MM.1S (cell line): Measurements from ENCODE around the gene SNORC.

Experiments
- DNase-seq: peaks from one replicate; pipeline ENCODE4 v3.0.0-alpha.2; 2015
- H2AFZ ChIP-seq: fragments of 300-600 bp; sonication (generic); 2 replicates; pipeline ENCODE4 v1.6.0; 2016; ENCODE audit warnings: antibody characterized with exemption, low read length
- H3F3A ChIP-seq: fragments of 300-600 bp; sonication (generic); 2 replicates; pipeline ENCODE4 v1.6.1; 2016; ENCODE audit warnings: mild to moderate bottlenecking, antibody characterized with exemption, low read length, moderate library complexity, mixed read lengths; ENCODE audit not compliant: insufficient read depth
- H3K27ac ChIP-seq: fragments of 300-600 bp; sonication (generic); 2 replicates; pipeline ENCODE4 v1.5.1; 2016; ENCODE audit warnings: mild to moderate bottlenecking, low read length
- H3K27me3 ChIP-seq: fragments of 300-600 bp; sonication (generic); replicated peaks from 2 replicates; pipeline ENCODE4 v1.6.0; 2016; ENCODE audit warnings: low read length; ENCODE audit not compliant: insufficient read depth
- H3K36me3 ChIP-seq: fragments of 300-600 bp; sonication (generic); replicated peaks from 2 replicates; pipeline ENCODE4 v1.6.1; 2016; ENCODE audit warnings: mild to moderate bottlenecking, low read length, mixed read lengths; ENCODE audit not compliant: insufficient read depth
- H3K4me1 ChIP-seq: fragments of 300-600 bp; sonication (generic); 2 replicates; pipeline ENCODE4 v1.6.1; 2016; ENCODE audit warnings: low read length, mixed read lengths
- H3K4me2 ChIP-seq: fragments of 300-600 bp; sonication (generic); 2 replicates; pipeline ENCODE4 v1.6.0; 2016; ENCODE audit warnings: low read depth, low read length
- H3K4me3 ChIP-seq: fragments of 300-600 bp; sonication (generic); 2 replicates; pipeline ENCODE4 v1.5.1; 2016; ENCODE audit warnings: low read length, mixed read lengths
- H3K79me2 ChIP-seq: fragments of 300-600 bp; sonication (generic); 2 replicates; pipeline ENCODE4 v1.6.1; 2016; ENCODE audit warnings: mixed run types, low read length, mixed read lengths
- H3K9ac ChIP-seq: fragments of 300-600 bp; sonication (generic); 2 replicates; pipeline ENCODE4 v1.6.1; 2016; ENCODE audit warnings: low read length, mixed read lengths
- H3K9me2 ChIP-seq: fragments of 300-600 bp; sonication (generic); replicated peaks from 2 replicates; pipeline ENCODE4 v1.6.1; 2016; ENCODE audit warnings: mild to moderate bottlenecking, low read length, mixed read lengths; ENCODE audit not compliant: insufficient read depth
- H3K9me3 ChIP-seq: fragments of 300-600 bp; sonication (generic); replicated peaks from 2 replicates; pipeline ENCODE4 v1.6.1; 2016; ENCODE audit warnings: mild to moderate bottlenecking, low read length, mixed read lengths; ENCODE audit not compliant: insufficient read depth
- H4K20me1 ChIP-seq: fragments of 300-600 bp; sonication (generic); 2 replicates; pipeline ENCODE4 v1.6.1; 2016; ENCODE audit warnings: mild to moderate bottlenecking, low read length, moderate library complexity, mixed read lengths; ENCODE audit not compliant: insufficient read depth
- EZH2 ChIP-seq: fragments of 300-600 bp; sonication (generic); optimal IDR thresholded peaks from 2 replicates; pipeline ENCODE3; 2017; ENCODE audit warnings: low read depth, mild to moderate bottlenecking, antibody characterized with exemption, low read length, mixed read lengths
- EZH2phosphoT487 ChIP-seq: fragments of 300-600 bp; sonication (generic); IDR thresholded peaks from 2 replicates; pipeline ENCODE4 v1.6.1; 2018; ENCODE audit warnings: antibody characterized with exemption, low read length
- TF ChIP-seq, protein P1 (sequence below): fragments of 300-600 bp; sonication (generic); IDR thresholded peaks from 2 replicates; pipeline ENCODE4 v1.5.1; 2016; ENCODE audit warnings: antibody characterized with exemption, low read length, mixed read lengths

Gene SNORC

GRCh38 chr2:232870018-232870765 is at the start of gene SNORC:
SNORC (plus strand) TSS chr2:232870264; CDS start chr2:232870342, 78 bp downstream.
- Histone ChIP-seq H3K79me2 (no peaks in the 10 kb centered on the region), H3K4me1 (no peaks in the 10 kb centered on the region), H2AFZ (no peak within 1 kb of the TSS), H3K36me3 (no peaks in the 10 kb centered on the region), H4K20me1 (no peaks in the 10 kb centered on the region), H3F3A (no peaks in the 10 kb centered on the region), H3K27me3 (no peaks in the 10 kb centered on the region), H3K4me3 (no peak within 1 kb of the TSS), H3K9ac (no peak within 1 kb of the TSS), H3K27ac (no peak within 1 kb of the TSS), H3K4me2 (no peak within 1 kb of the TSS), H3K9me2 (no peaks in the 10 kb centered on the region), H3K9me3 (no peaks in the 10 kb centered on the region)
- no peak for TF ChIP-seq EZH2
- TF ChIP-seq EZH2phosphoT487: no peak
- TF ChIP-seq, protein P1, sequence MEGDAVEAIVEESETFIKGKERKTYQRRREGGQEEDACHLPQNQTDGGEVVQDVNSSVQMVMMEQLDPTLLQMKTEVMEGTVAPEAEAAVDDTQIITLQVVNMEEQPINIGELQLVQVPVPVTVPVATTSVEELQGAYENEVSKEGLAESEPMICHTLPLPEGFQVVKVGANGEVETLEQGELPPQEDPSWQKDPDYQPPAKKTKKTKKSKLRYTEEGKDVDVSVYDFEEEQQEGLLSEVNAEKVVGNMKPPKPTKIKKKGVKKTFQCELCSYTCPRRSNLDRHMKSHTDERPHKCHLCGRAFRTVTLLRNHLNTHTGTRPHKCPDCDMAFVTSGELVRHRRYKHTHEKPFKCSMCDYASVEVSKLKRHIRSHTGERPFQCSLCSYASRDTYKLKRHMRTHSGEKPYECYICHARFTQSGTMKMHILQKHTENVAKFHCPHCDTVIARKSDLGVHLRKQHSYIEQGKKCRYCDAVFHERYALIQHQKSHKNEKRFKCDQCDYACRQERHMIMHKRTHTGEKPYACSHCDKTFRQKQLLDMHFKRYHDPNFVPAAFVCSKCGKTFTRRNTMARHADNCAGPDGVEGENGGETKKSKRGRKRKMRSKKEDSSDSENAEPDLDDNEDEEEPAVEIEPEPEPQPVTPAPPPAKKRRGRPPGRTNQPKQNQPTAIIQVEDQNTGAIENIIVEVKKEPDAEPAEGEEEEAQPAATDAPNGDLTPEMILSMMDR: no peak
- no peak for DNase-seq

- no peaks in the 10 kb centered on the region for H3K4me1 ChIP-seq
- peaks cover 11% of the 10 kb centered on the region; the same call in 1 of the 2 replicates for H3K36me3 ChIP-seq
- DNase-seq: no peak
These were observed 40.1 kb upstream of the SNORC start for GRCh38 chr2:232829988-232830387.

GRCh38 chr2:232831496-232831895 is 38.6 kb upstream of the SNORC start:
- Histone ChIP-seq H3K27ac (no peak overlapping the region), H3F3A (no peaks in the 10 kb centered on the region), H3K4me2 (no peak overlapping the region), H3K9me2 (no peaks in the 10 kb centered on the region), H3K27me3 (no peaks in the 10 kb centered on the region), H3K4me3 (no peak overlapping the region), H3K4me1 (peaks cover under 1% of the 10 kb centered on the region; the same call in 1 of the 2 replicates), H3K9ac (no peak overlapping the region), H3K36me3 (peaks cover 11% of the 10 kb centered on the region; the same call in 1 of the 2 replicates), H4K20me1 (no peaks in the 10 kb centered on the region), H3K79me2 (peaks cover 6% of the 10 kb centered on the region), H3K9me3 (no peaks in the 10 kb centered on the region), H2AFZ (no peak overlapping the region)
- DNase-seq: no peak
- no peak for TF ChIP-seq EZH2phosphoT487
- TF ChIP-seq EZH2: no peak
- TF ChIP-seq, protein P1: no peak

More at GRCh38 chr2:232829988-232830387, 40.1 kb upstream of the SNORC start:
- no peaks in the 10 kb centered on the region for H3K27me3 ChIP-seq
- TF ChIP-seq EZH2 (no peak), EZH2phosphoT487 (no peak)
- TF ChIP-seq, protein P1: no peak
- no peak overlapping the region for H3K9ac ChIP-seq
- no peaks in the 10 kb centered on the region for H4K20me1 ChIP-seq
- no peaks in the 10 kb centered on the region for H3K79me2 ChIP-seq
- no peak overlapping the region for H2AFZ ChIP-seq
- no peaks in the 10 kb centered on the region for H3K9me2 ChIP-seq
- H3K4me3 ChIP-seq: no peak overlapping the region
- H3K4me2 ChIP-seq: no peak overlapping the region
- no peaks in the 10 kb centered on the region for H3F3A ChIP-seq
- H3K9me3 ChIP-seq: no peaks in the 10 kb centered on the region
- no peak overlapping the region for H3K27ac ChIP-seq
